Measurements from ENCODE around the gene LRRC63. TPM values are rescaled to one million over a fixed set of nuclear protein-coding genes. Genes with fewer than 3 reads are reported as not detected.

The LRRC63 gene
- total and polyA plus RNA-seq, 2 of the 4 experiments (the other 2 are of a cell fraction) = not detected

- WGBS, 2 experiments (ENCODE audit: extremely low coverage in 2 of 2, insufficient read length in 1 of 2) = no CpG with 5 or more reads among the region's 1 CpG
- no peak overlapping the region for H2AK9ac ChIP-seq (replicated peaks; ENCODE audit: low read depth, low read length, poor library complexity)
- H2BK120ac ChIP-seq (ENCODE audit: low read depth, low read length) = no peak overlapping the region
- no peak overlapping the region for H2BK15ac ChIP-seq (ENCODE audit: low read depth, low read length)
- H3K18ac ChIP-seq (ENCODE audit: low read depth, low read length) = no peak overlapping the region
- no peaks in the 10 kb centered on the region for H3K9me3 ChIP-seq (ENCODE audit: control insufficient read depth, insufficient read depth, low read length)
- H3K23ac ChIP-seq (ENCODE audit: low read depth, low read length) = no peak overlapping the region
- no TSS peak for BruUV-seq (replicated peaks)
- H2BK20ac ChIP-seq (ENCODE audit: low read depth, low read length) = no peak overlapping the region
- H3K9me1 ChIP-seq (ENCODE audit: insufficient read depth, low read length) = no peaks in the 10 kb centered on the region
- no peaks in the 10 kb centered on the region for H3K79me1 ChIP-seq (ENCODE audit: low read depth in 1 of 2, low read length in 2 of 2)
- H3K27me3 ChIP-seq (ENCODE audit: control insufficient read depth, insufficient read depth, low read length) = no peaks in the 10 kb centered on the region
- POLR2A ChIA-PET (ENCODE audit: unreplicated experiment) = no interaction called here
- DNase-seq = no peak
- no peak overlapping the region for H3K27ac ChIP-seq (ENCODE audit: insufficient read depth, low read length)
- H3K4me3 ChIP-seq (ENCODE audit: insufficient read depth, low read depth, low read length) = no peak overlapping the region
- no peak overlapping the region for H3K4me2 ChIP-seq (ENCODE audit: low read depth, low read length)
- no peak overlapping the region for H2AK5ac ChIP-seq (ENCODE audit: low read depth, low read length)
- no peak overlapping the region for H4K91ac ChIP-seq (ENCODE audit: insufficient read depth, low read depth, low read length)
- dilution Hi-C loops (cut with HindIII; ENCODE audit: low sequenced_read_pairs, unreplicated experiment) = no loop called here
- no peak overlapping the region for H3K9ac ChIP-seq (ENCODE audit: low read depth, low read length)
- no peak for ATAC-seq (ENCODE audit: low read depth)
- no peak overlapping the region for H3K14ac ChIP-seq (replicated peaks; ENCODE audit: low read depth, low read length)
- H3K4me1 ChIP-seq (ENCODE audit: control insufficient read depth, insufficient read depth, low read length) = no peaks in the 10 kb centered on the region
- no peak overlapping the region for H2BK5ac ChIP-seq (ENCODE audit: low read depth, low read length, poor library complexity, severe bottlenecking)
- no peak overlapping the region for H3K4ac ChIP-seq (ENCODE audit: low read depth, low read length)
- TF ChIP-seq ELK1 (IDR thresholded peaks at IDR 0.05; ENCODE audit: borderline replicate concordance, low read depth, low read length) = no peak
- CTCF ChIA-PET = no interaction called here
- no peak overlapping the region for H4K5ac ChIP-seq (ENCODE audit: low read depth, low read length)
- no peak overlapping the region for H4K8ac ChIP-seq (ENCODE audit: low read depth in 2 of 2, low read length in 2 of 2)
- in situ Hi-C loops (cut with MboI; ENCODE audit: low sequenced_read_pairs) = no loop called here
- no peaks in the 10 kb centered on the region for H3K36me3 ChIP-seq (ENCODE audit: control insufficient read depth, insufficient read depth, low read length)
- no peak overlapping the region for H2AFZ ChIP-seq (replicated peaks; ENCODE audit: low read length, poor library complexity)
- no peaks in the 10 kb centered on the region for H4K20me1 ChIP-seq (ENCODE audit: insufficient read depth, low read length)
- no peak overlapping the region for H3K56ac ChIP-seq (ENCODE audit: extremely low read depth, insufficient read depth, low read length)
- intact Hi-C loops (cut with micrococcal nuclease) = no loop called here
Measured at GRCh38 chr13:46192412-46192811, 19.3 kb upstream of the LRRC63 start.
